Dedifferentiated amniotic fluid mesenchymal stem cell (primary cell): ENCODE data around the gene UMODL1.

Source experiments
- DNase-seq: peaks from one replicate; pipeline ENCODE4 v3.0.0-alpha.2; 2016; ENCODE audit errors: extremely low spot score

Gene UMODL1, protein sequence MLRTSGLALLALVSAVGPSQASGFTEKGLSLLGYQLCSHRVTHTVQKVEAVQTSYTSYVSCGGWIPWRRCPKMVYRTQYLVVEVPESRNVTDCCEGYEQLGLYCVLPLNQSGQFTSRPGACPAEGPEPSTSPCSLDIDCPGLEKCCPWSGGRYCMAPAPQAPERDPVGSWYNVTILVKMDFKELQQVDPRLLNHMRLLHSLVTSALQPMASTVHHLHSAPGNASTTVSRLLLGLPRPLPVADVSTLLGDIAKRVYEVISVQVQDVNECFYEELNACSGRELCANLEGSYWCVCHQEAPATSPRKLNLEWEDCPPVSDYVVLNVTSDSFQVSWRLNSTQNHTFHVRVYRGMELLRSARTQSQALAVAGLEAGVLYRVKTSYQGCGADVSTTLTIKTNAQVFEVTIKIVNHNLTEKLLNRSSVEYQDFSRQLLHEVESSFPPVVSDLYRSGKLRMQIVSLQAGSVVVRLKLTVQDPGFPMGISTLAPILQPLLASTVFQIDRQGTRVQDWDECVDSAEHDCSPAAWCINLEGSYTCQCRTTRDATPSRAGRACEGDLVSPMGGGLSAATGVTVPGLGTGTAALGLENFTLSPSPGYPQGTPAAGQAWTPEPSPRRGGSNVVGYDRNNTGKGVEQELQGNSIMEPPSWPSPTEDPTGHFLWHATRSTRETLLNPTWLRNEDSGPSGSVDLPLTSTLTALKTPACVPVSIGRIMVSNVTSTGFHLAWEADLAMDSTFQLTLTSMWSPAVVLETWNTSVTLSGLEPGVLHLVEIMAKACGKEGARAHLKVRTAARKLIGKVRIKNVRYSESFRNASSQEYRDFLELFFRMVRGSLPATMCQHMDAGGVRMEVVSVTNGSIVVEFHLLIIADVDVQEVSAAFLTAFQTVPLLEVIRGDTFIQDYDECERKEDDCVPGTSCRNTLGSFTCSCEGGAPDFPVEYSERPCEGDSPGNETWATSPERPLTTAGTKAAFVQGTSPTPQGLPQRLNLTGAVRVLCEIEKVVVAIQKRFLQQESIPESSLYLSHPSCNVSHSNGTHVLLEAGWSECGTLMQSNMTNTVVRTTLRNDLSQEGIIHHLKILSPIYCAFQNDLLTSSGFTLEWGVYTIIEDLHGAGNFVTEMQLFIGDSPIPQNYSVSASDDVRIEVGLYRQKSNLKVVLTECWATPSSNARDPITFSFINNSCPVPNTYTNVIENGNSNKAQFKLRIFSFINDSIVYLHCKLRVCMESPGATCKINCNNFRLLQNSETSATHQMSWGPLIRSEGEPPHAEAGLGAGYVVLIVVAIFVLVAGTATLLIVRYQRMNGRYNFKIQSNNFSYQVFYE

DNA sequence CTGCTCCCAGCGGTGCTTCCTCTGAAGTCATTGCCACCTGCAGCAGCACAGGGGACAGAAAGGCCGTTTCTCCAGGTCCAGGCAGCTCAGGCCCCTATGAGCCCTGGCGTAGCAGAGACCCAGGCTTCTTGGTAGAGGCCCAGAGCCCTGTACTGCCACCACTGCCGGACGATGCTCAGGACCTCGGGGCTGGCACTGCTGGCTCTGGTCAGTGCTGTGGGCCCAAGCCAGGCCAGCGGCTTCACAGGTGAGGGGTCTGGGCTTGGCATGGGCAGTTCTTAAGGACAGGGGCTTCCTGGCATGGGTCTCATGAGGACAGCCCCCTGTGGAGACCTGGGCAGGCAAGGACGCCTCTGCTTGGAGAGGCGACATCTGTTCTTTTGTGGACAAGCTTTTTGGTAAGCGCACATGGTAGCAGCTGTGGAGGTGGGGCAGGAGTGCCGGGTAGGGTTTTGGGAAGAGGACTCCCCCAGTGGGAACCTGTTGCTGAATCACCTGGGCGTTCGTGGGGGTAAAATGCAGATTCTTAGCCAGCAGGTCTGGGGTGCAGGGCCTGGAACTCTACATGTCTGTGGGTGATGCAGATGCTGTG, at the start of gene UMODL1:
Gene UMODL1 (plus strand): TSS at position 172 of the 592 bp plus-strand sequence. CDS start 0 bp downstream, at position 172.
- no peak for DNase-seq

DNA sequence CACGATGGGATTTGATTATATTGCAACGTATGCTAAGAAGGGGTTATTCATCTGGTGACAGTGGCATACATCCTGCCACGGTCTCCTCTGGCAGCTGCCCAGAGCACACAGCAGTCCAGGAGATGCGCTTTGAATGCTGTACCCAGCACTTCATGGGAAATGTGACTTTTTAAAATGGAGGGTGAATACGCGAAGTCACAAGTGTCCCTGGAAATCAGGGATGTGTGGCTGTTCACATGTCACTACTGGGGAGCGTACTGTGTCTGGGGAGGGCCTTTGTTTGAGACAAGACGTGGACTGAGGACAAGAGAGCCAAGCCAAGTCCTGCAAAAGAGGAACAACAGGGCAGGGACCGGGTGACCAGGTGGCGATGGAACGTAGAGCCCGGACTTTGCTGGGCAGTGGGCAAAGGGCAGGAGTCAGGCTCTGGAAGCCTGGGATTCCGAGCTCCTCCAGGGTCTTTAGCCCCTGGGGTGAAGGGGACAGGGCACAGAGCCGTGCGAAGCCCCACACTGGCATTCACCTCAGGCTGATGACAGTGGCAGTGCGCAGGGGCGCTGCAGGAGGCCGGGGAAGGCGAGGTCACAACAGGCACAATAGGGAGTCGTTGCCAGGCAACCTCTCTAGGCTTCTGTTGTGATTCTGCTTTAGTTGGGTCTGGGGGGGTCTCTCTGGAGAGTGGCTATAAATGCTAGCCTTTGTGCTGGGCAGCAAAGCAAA, 49.6 kb upstream of the UMODL1 start:
- DNase-seq = no peak

DNA sequence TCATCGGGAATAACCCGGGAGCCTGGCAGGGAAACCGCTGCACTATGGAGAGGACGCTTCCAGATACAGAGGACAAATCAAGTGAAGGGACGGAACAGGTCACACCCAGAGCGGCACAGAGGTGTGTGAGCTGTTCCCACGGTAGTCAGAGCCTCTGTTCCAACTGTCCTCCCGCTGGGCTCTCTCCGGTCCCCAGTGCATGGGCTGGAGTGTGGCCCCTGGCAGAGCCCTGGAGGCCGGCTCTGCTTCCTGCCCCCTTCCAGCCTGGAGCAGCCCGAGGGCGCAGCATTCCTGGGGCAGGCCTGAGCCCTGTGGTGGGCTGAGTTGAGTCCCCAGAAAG, 49.1 kb upstream of the UMODL1 start:
- no peak for DNase-seq

DNA sequence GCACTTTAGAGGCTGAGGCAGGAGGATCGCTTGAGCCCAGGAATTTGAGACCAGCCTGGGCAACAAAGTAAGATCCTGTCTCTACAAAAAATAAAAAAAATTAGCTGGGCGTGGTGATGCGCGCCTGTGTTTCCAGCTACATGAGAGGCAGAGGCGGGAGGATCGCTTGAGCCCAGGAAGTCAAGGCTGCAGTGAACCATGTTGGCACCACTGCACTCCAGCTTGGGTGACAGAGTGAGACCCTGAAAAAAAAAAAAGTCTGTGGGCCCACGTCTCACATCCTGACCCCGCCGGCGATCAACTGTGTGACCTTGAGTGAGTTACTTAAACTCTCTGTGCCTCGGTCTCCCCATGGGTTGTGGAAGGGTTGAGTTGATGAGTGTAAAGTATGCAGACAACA, 48.2 kb upstream of the UMODL1 start:
- DNase-seq = no peak

DNA sequence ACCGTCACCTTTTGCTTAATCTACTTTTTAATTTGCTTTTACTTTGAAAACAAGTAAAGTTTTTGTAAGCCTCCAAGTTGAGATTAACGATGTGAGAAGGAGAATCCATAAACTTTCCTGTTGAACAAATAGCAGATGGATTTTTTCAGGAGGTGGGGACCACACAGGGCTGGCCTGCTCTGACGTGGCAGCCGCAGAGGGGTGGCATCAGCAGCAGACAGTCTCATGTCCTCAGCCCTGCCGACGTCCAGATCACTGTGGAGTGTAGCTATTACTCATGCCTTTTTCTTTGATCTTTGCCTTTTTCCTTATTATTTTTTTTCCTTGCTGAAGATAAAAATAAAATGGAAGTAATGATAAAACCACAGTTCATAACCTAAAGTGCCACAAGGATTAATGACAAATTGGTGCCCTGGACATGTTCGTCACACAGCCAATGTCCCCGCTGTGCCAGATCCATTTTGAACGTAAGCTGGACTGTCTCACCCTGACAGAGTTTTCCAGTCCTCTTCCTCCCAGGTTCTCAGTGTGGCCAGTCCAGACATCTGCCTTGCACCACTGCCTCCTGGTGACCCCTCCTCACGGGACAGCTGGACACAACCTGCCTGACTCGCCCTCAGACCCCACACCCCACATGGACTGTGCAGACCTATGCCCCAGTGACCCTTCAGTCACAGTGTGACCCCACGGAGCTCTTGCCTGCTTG, 45.6 kb upstream of the UMODL1 start:
- DNase-seq = no peak

DNA sequence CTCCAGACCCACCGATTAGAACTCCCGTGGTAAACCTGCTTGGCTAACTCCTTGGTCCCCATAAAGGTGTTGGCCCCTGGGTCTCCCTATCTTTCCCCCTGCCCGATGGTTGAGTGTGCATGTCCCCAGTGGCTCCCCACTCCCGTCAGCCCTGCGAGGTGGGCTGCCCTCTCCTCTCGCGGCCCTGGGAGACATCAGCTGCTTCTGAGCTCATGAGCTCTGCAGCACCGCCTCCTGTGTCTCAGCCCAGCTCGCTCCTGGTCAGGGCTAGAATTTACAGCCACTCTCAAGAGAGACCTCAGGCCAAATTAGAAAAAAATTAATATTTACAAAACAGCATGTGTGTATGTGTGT, 45.1 kb upstream of the UMODL1 start:
- DNase-seq = no peak

DNA sequence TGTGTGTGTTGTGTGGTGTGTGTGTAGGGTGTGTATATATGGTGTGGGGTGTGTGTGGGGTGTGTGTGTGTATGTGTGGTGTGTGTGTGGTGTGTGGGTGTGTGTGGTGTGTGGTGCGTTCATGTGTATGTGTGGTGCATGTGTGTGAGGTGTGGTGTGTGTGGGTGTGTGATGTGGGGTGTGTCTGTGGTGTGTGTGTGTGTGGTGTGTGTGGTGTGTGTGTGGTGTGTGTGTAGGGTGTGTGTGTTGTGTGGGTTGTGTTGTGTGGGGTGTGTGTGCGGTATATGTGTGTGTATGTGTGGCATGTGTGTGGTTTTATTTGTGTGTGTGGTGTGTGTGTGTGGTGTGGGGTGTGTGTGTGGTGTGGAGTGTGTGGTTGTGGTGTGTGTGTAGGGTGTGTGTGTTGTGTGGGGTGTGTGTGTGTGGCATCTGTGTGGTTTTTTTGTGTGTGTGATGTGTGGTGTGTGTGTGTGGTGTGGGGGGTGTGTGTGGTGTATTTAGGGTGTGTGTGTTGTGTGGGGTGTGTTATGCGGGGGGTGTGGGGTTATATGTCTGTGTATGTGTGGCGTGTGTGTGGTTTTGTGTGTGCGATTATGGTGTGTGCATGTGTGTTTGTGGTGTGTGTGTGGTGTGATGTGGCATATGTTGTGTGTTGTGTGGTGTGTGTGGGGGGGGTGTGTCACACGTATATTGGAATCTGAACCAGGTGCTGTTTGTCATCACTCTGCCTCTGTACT, 43.9 kb upstream of the UMODL1 start:
- DNase-seq = no peak

DNA sequence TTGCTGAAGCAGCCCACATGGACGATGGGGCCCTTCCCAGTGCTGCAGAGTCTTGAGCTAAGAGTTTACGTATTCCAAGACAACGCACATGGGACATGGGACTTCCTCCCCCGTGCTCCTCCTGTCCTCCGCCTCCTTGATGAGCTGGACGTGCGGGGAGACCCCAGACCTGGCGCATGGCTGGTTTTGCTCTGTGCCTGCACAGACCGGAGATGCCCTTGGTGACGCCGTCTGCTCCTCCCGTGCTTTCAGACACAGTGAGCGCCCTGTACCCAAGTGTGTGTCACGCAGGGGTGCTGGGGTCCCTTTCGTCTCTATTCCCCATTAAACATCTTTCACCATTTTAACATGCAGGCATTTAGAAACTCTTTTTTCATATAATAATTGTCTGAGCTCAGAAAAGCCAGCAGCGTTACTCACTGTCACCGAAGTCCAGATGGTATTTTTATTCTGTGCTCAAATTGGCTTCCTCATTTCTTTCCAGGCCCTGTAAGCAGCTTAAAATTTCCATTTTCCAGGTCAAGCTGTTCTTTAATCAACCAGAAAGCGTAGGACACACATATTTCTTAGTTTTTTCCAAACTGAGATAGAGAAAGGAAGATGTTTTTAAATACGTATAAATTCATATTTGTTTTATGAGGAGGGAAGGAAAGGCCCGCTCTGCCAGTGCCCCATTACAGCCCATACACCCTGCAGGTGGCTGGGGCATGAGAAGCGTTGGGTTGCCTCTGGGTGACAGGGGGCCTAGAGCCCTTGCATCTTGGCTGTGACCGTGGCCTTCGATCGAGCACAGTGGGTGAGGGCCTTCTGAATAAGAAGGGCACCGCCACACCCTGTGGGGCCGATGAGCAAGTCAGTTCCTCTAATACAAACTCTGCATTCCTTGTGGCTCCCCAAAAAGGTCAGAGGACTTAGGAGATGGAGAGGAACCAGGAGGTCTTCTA, 43.0 kb upstream of the UMODL1 start:
- no peak for DNase-seq

DNA sequence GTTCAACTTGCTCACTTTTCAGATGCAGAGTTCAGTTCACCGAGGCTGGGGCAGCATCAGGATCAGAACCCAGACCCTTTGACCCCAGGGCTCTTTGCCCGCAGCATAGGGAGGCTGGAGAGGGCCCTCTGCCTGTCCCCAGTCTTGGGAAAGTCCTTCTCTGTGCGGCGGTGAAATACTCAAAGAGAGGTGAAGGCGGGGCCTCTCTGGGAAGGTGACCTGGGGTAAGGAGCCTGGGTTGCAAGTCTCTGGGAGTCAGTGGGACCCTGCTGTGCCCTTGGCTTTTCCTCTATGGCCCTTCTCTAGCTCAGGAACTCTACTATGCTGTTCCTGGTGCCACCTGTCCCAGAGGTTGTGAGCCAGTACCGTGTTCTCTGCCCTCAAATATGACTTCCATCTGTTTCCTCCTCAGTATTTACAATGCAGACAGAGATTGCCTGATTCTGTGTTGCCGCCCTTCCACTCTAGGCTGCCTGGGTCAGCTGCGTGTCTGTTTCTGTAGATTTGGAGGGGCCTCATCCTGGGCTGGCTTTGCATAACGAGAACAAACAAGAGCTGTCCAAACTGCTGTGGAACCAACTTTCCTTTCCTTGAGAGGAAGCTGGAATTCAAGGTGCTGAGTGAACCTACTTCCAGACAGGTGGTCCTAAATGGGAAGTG, 42.2 kb upstream of the UMODL1 start:
- no peak for DNase-seq

DNA sequence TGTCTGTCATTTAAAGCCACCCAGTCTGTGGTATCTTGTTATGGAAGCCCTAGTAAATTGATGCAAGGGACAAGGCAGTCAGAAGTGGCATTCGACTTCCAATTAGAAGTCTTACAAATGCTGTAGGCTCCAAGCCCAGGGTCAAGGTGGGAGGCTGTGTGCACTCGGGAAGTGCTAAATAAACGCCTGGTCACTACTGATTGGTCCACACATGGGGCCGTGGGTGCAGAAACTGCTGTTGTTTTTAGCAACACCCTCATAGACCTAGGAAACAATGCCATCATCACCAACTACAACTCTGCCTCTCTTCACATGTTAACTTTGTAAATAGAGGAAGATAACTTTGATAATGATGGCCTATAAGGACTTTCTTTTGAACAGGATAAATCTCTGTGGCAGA, 40.8 kb upstream of the UMODL1 start:
- no peak for DNase-seq

DNA sequence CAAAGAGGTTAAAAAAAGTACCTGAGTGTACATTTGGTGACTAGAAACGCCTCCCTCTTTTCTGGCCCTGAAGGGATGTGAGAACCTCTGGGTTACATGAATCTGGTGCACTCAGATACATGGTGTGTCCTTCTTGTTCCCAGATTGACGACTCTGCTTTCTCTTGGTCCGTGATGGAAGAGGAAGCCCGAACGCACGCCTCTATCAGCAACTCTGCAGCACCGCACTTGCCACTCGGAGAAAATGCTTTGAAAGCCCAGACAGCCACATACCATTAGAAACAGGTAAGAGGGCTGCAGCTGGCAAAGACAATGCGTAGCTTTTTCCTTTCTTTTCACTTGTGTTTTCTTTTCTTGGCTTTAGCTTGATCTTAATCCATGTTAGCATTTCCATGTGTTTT, 39.9 kb upstream of the UMODL1 start:
- no peak for DNase-seq

DNA sequence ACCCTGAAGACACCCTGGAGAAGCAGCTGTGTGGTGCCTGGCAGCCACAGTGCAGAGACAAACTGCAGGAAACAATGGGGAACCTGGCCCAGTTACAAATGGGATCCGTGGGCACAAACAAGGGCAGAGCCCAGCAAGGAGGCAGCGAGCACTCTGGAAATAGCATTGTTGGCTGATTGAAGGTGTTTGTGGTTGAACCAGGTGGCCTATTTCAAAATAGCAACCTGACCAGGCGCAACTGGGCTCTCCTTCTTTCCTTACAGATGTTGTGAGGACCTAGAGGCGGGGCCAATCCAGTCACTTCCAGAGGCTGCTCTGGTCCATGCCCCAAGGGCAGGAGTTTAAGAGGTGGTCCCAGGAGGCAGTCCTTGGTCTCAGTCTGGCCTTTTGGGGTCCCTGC, 39.3 kb upstream of the UMODL1 start:
- DNase-seq = no peak

DNA sequence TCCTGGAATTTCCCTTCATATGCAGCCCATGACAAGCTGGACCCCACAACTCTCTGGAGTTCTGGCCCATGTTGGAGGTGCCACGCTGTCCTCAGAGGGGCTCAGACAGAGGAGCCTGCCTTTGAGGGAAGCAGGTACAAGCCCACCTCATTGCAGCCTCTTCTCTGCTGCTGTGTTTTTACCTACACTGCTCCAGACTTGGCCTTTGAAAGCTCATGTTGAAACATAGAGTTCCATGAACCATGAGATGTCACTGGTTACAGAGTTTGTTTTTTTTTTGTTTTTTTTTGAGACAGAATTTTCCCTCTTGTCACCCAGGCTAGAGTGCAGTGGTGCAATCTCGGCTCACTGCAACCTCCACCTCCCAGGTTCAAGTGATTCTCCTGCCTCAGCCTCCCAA, 38.9 kb upstream of the UMODL1 start:
- DNase-seq = no peak

DNA sequence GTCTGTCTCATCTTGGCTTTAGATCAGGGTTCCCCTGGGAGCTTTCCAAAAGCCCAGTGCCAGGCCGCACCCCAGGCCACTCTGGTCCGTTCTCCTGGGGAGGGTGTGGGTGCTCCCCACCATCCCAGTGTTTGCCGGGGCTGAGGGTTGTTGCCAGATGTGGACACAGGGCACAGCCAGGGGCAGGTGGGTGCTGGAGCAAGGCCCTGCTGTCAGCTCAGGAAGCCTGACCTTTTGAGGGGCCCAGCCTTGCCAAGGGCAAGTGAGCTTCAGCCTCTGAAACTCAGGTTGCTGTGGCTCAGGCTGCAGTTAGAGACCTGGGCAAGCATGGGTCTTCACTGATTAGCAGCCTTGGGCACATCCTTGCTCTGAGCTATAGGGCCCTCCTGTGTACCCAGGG, 38.1 kb upstream of the UMODL1 start:
- no peak for DNase-seq

DNA sequence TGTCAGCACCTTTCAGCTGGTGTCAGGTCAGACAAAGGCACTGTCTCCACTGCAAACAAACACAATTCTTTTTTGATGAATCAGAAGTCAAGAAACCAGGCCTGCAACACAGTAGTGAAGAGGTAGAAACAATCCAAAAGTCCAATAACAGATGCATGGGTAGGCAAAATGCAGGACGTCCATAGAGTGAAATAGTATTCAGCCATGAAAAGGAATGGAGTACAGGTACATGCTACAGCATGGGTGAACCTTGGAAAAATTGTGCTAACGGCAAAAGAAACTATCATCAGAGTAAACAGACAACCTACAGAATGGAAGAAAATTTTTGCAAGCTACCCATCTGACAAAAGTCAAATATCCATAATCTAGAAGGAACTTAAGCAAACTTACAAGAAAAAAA, 34.8 kb upstream of the UMODL1 start:
- no peak for DNase-seq

DNA sequence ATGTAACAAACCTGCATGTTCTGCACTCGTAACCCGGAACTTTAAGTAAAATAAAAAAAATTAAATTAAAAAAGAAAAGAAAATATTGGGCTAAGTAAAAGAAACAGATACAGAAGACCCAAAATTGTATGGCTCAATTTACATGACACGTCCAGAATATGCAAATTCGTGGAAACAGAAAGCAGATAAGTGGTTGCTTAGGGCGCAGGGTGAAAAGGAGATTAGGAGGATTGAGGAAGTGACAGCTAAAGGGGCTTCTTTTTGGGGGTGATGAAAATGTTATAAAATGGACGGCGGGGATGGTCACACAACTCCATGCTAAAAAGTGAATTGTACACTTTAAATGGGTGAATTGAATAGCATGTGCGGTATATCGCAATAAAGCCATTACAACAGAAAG, 33.6 kb upstream of the UMODL1 start:
- no peak for DNase-seq

DNA sequence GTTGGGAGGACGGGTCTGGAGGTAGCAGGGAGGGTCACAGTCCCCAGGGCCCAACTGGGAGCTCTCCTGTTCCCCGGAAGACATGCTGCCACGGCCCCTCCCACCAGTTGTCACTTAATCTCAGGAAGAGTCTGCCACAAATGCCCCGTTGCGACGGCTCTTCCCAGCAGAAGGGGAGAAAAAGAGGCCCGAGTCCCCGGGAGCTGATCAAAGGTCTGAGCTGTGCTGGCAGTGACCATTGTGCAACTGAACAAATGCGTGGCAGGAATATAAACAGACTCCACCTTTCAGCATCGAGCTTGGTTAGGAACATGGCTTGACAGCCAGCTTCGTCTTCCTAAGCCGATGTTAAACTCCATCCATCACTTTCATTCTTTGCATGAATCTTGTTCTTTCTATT, 33.2 kb upstream of the UMODL1 start:
- DNase-seq = no peak

DNA sequence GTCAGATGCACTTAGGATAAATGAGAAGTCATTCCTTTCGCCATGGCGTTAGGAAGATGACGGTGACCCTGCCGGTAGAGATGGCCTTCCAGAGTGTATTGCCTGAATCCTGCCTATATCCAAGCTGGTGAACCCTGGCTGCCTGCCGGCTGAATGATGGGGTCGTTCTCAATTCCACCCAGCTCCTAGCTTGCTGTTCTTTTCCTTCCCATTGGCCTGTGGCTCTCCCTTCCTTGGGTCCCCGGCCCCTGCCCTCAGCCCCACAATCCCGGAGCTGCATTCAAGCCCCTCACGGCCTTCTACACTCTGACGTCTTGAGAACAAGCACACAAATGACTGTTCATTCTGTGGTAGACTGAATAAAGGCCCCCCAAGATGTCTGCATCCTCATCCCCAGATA, 32.7 kb upstream of the UMODL1 start:
- no peak for DNase-seq
